GM19463 (cell line): Measurements from ENCODE around the gene RAPGEF2.
"Not testable (repeated sequence)": the region's sequence is repeated elsewhere in the genome, so short reads cannot be mapped to it uniquely, and the experiment has no call there.

Source experiments
- ATAC-seq: cut with Tn5 transposase; IDR thresholded peaks from one replicate; pipeline ENCODE4 v1.9.1; 2021; ENCODE audit warnings: mild to moderate bottlenecking, moderate library complexity; ENCODE audit not compliant: unreplicated experiment

The RAPGEF2 gene, protein sequence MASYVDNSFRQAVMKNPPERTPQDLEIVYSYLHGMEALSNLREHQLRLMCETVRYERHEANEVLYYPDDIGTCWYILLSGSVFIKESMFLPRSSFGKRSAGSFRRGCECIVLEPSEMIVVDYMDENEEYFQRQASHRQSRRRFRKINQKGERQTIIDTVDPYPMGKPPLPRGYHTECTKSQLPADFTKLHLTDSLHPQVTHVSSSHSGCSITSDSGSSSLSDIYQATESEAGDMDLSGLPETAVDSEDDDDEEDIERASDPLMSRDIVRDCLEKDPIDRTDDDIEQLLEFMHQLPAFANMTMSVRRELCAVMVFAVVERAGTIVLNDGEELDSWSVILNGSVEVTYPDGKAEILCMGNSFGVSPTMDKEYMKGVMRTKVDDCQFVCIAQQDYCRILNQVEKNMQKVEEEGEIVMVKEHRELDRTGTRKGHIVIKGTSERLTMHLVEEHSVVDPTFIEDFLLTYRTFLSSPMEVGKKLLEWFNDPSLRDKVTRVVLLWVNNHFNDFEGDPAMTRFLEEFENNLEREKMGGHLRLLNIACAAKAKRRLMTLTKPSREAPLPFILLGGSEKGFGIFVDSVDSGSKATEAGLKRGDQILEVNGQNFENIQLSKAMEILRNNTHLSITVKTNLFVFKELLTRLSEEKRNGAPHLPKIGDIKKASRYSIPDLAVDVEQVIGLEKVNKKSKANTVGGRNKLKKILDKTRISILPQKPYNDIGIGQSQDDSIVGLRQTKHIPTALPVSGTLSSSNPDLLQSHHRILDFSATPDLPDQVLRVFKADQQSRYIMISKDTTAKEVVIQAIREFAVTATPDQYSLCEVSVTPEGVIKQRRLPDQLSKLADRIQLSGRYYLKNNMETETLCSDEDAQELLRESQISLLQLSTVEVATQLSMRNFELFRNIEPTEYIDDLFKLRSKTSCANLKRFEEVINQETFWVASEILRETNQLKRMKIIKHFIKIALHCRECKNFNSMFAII (N-terminal part only)

DNA sequence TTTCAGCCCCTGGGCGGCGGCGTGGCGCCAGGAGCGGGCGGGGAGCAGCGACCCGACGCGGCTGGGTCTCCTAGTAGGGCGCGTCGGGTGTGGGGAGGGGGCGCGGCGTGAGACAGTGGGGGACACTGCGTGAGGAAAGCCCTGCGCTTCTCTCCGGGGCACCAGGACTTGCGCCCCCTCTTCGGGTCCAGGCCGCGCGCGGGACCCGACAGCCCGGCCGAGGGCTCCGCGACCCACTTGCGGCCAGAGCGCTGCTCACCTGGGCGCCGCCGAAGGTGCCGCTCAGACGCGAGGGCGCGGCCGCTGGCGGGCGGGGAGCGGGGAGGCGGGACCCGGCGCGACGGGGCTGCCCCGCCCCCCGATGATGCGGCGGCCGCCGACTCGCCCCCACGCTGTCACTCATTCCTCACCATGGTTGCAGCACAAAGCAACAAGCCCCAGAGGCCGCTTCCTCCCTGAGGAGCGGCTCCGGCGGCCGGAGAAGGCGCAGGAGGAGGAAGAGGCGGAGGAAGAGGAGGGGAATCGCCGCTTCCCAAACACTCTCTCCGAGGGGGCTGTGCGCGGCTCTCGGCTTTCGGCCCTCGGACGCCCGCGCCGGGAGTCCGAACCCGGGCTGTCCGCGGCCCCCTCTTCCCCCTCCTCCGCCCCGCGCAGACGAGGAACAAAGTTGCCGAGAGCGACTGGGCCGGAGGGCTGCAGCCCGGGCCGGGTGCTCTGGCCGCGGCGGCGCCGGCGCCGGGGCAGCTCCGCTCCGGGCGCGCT, at the start of gene RAPGEF2:
Gene RAPGEF2, plus strand, starts transcription at position 458 of the 762 bp plus-strand sequence. CDS start 1,084 bp downstream, outside the sequence.
- ATAC-seq: peak; percentile 78

DNA sequence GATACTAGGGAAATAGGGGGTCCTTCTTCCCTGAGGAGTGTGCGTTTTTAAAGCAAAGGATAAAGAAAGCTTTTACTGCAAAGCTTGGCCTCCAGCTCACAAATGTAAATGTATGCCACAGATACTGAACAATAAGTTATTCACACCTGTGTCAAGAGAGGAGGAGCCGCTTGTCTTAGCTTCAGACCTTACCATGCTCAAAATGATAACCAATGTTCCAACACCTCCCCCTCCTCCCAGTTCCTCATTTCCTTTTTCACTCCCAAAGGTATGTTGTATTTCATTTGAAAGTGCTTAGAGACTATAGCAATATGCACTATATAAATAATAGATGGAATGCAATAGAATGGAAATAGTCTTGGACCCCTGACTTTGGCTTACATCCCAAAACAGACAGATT, 47.0 kb upstream of the RAPGEF2 start:
- no peak for ATAC-seq

DNA sequence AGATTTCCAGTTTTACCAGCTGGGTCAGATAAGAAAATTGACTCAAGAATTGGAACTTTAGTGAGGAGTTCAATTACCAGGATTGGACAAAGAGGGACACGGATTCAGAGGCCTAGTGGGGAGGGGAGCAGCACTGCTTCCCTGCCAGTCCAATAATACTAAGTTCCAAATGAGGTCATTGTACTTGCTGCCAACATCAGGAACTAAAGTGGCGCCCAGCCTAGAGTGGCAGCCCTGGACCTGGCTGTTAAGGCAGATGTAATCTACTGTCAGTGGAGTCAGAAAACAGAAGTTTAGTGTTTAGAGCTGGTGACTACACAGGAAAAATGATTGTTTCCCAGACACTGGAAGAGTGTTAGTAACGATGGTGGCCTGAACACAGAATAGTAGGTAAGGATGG, 42.7 kb upstream of the RAPGEF2 start:
- ATAC-seq: no peak

DNA sequence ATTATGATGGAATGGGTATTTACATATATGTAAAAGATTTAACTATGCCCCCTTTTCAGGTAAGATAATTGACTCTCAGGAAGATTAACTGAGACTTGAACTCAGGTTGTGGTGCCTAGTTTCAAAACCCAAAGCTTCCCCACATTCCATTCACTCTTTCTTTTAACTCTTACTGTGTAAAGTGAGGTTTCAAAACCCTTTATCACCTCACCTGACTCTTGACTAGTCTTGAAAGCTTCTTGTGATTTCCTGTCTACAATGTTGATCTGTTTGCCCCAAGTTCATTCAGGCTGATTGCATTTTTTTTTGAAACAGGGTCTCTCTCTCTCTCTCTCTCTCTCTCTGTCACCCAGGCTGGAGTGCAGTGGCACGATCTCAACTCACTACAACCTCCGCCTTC, 40.5 kb upstream of the RAPGEF2 start:
- ATAC-seq: no peak

DNA sequence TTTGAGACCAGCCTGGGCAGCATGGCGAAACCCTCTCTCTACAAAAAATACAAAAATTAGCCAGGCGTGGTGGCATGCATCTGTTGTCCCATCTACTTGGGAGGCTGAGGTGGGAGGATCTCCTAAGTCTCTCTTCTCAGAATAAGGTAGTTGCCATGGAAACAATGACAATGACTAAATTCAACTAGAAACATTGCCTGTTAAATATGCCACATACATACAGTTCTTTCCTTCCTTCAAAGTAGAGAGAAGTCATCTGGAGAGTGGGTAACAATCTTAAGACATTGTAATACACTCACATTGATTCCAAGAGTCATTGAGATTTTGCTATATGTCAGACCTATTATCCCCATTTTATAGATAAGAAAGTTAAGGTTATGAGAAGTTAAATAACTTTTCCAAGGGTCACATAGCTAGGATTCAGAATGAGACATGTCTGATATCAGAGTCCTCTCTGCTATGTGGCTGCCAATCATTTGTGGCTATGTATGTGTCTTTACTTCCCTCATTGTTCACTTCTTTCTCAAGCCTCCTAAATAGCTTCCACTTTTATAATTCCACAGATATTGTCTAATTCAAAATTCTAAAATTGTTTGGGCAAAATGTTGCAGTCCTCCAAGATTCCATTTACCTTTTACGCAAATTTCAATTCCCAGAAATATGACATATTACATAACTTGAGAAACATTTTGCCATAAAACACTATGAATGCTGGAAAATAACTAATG, 37.2 kb upstream of the RAPGEF2 start:
- ATAC-seq: no peak

DNA sequence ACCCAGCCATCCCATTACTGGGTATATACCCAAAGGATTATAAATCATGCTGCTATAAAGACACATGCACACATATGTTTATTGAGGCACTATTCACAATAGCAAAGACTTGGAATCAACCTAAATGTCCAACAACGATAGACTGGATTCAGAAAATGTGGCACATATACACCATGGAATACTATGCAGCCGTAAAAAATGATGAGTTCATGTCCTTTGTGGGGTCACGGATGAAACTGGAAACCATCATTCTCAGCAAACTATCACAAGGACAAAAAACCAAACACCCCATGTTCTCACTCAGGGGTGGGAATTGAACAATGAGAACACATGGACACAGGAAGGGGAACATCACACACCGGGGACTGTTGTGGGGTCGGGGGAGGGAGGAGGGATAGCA, 34.7 kb upstream of the RAPGEF2 start:
- not testable (repeated sequence) for ATAC-seq

DNA sequence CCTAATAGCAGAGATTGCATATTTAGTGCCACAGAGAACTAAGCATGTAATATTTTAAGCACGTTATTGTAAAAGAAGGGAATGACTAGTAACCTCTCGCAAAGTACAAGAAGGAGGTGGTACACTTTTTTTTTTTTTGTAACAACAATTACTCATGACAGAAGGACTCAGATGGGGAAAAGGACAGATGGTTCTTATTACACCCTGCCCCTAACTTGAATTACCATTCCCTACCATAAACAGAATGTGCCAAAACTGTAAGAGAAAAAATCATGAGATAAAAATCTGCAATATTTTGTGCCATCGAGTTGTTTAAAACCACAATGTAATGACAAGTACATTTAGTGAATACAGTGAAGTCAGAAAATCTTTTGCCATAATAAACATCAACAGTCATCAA, 33.0 kb upstream of the RAPGEF2 start:
- no peak for ATAC-seq

DNA sequence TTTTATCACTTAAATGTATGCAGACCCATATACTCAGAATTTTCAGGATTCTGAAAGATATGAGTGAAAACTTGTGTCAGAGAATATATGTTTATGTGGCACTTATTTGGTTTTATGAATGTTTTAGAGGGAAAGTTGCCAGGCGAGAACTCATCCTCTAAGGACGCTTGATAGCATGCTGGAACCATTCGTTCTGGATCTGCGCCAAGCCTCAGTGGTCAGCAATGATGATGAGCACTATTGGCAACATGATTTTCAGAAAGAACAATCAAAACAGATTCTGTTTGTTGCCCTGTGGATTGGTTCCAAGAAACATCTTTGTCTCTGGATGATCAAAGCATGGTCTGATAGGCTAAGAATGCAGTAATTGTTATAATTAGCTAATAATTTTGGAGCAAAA, 32.1 kb upstream of the RAPGEF2 start:
- no peak for ATAC-seq

DNA sequence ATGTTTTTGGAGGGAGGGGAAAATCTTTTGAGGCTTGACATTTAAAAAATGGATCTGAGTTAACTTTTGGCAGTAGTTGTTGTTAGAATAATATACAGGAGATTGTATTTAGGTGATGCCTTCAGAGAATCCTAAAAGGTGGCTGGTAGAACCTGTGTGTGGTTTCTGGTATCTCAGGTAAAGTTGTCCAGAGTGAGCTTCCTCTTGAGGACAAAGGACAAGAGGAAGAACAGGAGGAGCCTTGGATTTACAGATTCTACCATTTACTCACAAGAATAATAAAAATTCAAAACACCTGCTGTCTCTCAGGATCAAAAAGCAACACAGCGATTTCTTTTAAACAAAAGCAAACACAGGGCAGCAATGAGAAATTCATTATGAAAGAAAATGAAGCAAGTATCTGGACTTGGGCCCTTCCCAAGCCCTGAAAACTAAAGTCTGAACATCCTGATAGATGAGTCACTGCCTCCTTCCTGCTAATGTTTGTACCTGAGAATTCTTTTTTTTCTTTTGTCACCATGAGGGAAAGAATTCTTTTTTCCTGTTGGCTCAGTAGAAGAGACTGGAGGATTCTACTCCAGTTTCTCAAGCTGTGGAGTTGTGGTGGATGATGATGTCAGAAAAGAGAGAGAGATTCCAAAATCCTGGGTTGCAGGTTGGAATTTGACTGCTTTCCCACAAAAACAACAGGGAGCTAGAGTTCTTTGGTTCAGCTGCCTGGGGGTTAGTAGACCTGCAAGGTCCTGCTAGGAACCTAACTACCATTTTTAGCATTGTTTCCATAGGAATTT, 31.5 kb upstream of the RAPGEF2 start:
- no peak for ATAC-seq

DNA sequence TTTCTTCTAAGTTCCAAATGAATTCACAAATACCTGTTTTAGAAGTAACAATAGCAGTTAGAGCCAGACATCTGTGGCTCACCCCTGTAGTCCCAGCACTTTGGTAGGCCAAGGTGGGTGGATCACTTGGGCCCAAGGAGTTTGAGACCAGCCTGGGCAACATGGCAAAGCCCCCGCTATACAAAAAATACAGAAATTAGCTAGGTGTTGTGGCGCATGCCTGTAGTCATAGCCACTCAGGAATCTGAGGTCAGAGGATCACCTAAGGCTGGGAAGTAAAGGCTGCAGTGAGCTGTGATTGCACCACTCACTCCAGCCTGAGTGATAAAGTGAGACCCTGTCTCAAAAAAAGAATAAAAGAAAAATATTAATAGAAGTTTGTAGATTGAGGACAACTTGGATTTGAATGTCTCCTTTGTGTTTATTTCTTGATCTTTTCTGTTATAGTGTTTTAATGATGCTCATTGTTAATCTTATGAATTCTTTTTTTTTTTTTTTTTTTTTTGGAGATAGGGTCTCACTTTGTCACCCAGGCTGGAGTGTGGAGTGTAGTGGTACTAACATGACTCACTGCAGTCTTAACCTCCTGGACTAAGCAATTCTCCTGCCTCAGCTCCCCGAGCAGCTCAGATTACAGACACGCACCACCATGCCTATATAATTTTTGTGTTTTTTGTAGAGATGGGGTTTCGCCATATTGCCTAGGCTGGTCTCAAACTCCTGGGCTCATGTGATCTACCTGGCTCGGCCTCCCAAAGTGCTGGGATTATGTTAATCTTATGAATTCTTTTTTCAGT, 30.7 kb upstream of the RAPGEF2 start:
- ATAC-seq: no peak

DNA sequence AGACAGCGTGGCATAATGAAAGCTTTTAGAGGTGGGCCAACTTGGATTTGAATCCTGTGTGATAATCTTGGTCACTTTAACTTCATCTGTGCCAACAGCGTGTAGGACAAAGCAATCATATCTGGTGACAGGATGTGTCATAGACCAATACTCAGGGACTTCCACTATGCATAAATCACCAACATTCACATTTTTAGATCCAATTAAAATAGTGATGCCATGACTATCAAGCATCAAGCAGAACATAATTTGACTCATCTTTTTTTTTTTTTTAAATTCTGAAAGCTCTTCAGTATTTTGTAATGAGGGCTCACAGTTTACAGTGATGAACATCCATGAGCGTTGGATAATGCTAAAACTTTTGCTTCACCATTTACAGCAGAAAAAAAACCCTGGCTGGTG, 27.3 kb upstream of the RAPGEF2 start:
- ATAC-seq: no peak

DNA sequence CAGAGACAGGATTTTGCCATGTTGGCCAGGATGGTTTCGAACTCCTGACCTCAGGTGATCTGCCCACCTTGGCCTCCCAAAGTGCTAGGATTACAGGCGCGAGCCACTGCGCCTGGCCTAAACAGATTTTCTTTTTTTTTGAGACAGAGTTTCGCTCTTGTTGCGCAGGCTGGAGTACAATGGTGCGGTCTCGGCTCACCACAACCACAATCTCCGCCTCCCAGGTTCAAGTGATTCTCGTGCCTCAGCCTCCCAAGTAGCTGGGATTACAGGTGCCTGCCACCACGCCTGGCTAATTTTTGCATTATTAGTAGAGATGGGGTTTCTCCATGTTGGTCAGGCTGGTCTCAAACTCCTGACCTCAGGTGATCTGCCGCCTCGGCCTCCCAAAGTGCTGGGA, 25.9 kb upstream of the RAPGEF2 start:
- ATAC-seq: not testable (repeated sequence)

DNA sequence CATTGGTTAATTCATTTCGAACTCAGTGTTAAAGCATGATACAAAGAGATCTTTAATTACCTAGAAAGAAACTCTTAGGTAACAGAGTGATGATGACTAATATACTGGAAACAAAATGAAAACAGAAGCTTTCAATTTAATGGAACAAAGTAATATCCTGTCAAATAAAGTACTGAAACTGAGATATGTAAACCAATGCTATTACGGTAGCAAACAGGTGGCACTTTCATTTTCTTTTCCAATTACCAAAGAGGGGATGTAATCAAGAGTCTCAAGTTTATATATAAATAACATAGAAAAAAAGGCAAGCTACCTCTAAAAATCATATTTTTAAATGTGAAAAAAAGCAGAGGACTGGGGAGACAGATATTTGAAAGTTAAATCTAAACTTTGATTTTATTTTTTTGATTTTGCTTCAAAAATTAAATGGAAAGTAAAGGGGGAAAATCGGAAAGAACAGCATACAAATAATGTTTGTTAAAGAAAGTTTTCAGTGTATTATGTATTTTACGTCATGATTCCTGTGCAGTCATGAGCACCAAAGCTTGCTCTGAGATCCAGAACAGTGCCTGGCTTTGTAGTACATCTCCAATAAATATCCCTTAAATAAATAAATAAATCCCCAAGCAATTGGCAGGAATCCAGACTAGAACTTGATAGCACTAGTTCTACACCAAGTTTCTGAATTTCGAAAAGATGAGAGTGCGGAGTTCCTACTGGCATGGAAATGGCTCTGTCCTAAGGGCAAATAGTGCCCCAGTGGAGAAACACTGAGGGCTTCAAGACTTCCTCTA, 25.0 kb upstream of the RAPGEF2 start:
- peak; percentile 92 for ATAC-seq

DNA sequence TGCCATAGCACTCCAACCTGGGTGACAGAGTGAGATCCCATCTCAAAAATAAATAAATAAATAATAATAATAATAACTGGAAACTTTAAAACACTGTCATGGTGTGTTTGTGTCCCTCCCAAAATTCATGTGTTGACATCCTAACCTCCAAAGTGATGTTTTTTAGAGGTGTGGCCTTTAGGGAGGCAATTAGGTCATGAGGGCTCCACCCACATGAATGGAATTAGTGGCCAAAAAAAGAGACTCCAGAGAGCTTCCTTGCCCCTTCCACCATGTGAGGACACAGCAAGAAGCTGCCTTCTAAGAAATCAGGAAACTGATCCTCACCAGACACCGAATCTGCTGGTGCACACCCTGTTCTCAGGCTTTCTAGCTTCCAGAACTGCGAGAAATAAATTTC, 23.8 kb upstream of the RAPGEF2 start:
- ATAC-seq: no peak

DNA sequence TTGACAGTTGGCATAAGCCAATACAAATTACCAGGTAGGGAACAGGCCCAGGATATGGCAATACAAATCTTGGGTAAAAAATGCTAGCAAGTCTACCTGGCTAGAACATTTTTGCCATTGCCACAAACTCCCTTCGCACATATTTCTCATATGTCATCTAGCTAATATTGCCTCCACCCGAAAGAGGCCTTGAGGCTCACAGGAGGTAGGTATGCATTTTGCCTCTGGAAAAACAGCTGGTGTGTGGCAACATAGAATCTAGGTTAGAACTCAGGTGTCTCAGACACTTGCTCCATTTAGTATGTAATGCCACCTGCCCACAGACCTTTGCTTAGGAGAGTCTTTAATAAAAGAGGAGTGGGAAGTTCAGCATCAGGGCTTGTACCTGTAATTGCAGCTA, 16.3 kb upstream of the RAPGEF2 start:
- no peak for ATAC-seq

DNA sequence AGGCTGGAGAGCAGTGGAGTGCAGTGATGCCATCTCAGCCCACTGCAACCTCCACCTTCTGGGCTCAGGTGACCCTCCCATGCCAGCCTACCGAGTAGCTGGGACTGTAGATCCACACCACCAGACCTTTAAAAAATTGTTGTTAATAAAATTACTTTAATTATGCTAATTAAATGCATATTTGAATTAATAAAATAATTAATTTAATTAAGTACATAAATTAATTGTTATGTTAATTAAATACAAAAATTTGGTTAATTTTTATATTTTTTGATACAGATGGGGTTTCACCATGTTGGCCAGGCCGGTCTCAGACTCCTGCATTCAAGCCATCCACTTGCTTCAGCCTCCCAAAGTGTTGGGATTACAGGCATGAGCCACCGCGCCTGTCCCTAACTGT, 12.6 kb upstream of the RAPGEF2 start:
- ATAC-seq: no peak

DNA sequence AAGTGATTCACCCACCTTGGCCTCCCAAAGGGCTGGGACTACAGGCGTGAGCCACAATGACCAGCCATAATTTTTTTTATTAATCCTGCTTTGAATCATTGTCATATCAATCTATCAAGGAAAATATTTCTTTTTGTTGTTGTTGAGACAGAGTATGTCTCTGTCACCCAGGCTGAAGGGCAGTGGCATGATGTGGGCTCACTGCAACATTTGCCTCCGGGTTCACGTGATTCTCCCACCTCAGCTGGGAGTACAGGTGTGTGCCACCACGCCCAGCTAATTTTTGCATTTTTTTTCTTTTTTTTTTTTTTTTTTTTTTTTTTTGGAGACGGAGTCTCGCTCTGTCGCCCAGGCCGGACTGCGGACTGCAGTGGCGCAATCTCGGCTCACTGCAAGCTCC, 8.7 kb upstream of the RAPGEF2 start:
- ATAC-seq: not testable (repeated sequence)

DNA sequence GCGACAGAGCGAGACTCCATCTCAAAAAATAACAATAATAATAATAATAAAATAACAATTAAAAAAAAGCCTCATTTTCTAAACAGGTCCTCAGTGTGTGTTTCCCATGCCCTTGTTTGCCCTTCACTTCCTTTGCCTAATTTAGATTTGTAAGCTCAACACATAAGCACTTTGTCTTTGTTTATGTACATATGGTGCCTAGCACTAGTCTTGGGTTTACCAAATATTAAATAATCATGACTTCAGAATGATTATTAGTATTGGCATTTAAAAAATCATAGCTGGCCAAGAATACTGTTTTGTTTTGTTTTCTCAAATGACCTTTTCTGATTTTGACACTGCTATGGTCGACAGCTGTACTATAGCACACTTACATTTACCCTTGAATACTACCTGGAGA, 6.4 kb upstream of the RAPGEF2 start:
- no peak for ATAC-seq
